Measurements from ENCODE around the gene SYTL3.

Gene SYTL3

GRCh38 chr6:158801655-158802294 is 151.9 kb downstream of the SYTL3 start:
- FAIRE-seq: no peak

GRCh38 chr6:158803733-158804143 is 153.9 kb downstream of the SYTL3 start:
- no peak for FAIRE-seq

- no peak for FAIRE-seq
Observed at GRCh38 chr6:158804207-158804606, 154.4 kb downstream of the SYTL3 start.

- no peak for FAIRE-seq
Observed at GRCh38 chr6:158805698-158806377, 156.0 kb downstream of the SYTL3 start.

- no peak for FAIRE-seq
Observed at GRCh38 chr6:158807515-158808441, 157.9 kb downstream of the SYTL3 start.

- FAIRE-seq: no peak
Observed at GRCh38 chr6:158808442-158808833, 158.6 kb downstream of the SYTL3 start.

GRCh38 chr6:158808941-158809678 is 159.3 kb downstream of the SYTL3 start:
- no peak for FAIRE-seq

GRCh38 chr6:158810155-158811095 is 160.6 kb downstream of the SYTL3 start:
- no peak for FAIRE-seq

GRCh38 chr6:158812611-158813010 is 162.8 kb downstream of the SYTL3 start:
- no peak for FAIRE-seq

- no peak for FAIRE-seq
Observed at GRCh38 chr6:158813032-158813431, 163.2 kb downstream of the SYTL3 start.
